RPMI7951 (cell line): ENCODE data around the gene MVD. TPM values are rescaled to one million over a fixed set of nuclear protein-coding genes. Genes with fewer than 3 reads are reported as not detected.

Source experiments
- DNase-seq: peaks from one replicate; pipeline ENCODE4 v3.0.0-alpha.2; 2012; ENCODE audit warnings: low read depth
- total RNA-seq: library from RNA; depleted of rRNA; stranded (reverse); fragments of >200 nt; shearing (Covaris generic); gene quantifications from 2 replicates; pipeline ENCODE4 v1.2.3, GENCODE V29; 2014

MVD gene
- total RNA-seq, 1 experiment from 2014 or later: 27.8 TPM

DNA sequence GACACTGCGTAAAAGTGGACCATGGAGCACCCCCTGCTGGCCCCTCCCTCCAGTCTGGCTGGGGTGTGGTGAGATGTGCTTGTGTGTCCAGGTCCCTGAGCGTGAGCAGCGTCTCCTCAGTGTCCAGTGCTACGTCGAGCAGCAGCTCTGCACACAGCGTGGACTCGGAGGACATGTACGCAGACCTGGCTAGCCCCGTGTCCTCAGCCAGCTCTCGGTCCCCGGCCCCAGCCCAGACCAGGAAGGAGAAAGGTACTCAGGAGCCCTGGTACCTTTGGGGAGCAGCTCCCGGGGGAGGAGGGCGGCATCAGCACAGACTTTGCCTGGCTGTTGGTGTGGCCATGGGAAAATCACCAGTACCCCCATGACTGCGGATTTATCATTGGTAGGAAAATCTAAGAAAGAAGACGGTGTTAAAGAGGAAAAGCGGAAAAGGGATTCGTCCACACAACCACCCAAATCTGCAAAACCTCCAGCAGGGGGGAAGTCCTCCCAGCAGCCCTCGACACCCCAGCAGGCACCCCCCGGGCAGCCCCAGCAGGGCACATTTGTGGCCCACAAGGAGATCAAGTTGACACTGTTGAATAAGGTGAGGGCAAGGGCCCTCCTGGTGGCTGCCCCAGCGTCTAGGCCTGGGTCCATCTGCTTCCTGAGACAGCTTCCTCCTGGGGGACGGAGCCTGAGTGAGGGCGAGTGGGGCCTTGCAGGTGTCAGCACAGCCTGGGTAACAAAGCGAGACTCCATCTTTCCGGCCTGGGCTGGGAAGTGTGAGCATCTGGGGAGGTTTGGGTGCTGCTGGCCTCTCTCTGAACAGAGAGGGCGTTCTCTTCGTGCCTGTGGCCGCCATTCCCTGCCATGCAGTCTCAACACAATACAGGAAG is 35.1 kb downstream of the MVD start:
- DNase-seq: no peak

GRCh38 chr16:88626646-88627045 is 36.2 kb downstream of the MVD start:
- DNase-seq: no peak

- no peak for DNase-seq
Observed at GRCh38 chr16:88624977-88625576, 37.8 kb downstream of the MVD start.

DNA sequence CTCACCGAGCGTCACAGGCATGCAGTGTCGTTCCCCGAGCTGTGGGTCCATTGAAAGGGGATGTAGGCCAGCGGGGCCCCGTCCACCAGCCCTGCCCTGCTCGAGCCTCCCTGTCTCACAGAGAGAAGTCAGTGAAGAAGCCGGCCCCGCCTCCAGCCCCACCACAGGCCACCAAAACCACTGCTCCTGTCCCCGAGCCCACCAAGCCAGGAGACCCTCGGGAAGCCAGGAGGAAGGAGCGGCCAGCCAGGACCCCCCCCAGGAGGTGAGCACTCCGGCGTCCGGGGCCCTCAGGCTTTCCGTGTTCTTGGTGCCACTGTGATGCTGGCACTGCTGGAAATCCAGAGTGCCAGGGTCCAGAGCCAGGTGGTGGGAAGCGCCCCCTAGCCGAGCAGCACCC is 38.4 kb downstream of the MVD start:
- no peak for DNase-seq

DNA sequence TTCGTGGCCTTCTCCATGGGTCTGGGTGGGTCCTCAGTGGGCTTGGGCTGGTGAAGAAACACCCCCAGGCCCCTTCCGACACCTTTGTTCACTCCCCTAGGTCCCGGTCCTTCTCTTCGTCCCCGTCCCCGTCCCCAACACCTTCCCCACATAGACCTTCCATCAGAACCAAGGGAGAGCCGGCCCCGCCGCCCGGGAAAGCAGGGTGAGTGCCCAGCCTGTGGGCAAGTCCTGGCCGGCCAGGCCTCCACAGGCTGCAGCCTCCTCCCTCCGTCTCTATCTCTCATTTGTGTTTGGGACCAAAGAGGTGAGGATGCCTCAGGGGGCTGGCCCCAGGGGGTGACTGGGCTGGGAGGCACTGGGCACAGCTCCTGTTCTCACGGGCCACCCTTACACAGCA is 39.0 kb downstream of the MVD start:
- DNase-seq: no peak

- DNase-seq: no peak
Observed at GRCh38 chr16:88622866-88623265, 40.0 kb downstream of the MVD start.

DNA sequence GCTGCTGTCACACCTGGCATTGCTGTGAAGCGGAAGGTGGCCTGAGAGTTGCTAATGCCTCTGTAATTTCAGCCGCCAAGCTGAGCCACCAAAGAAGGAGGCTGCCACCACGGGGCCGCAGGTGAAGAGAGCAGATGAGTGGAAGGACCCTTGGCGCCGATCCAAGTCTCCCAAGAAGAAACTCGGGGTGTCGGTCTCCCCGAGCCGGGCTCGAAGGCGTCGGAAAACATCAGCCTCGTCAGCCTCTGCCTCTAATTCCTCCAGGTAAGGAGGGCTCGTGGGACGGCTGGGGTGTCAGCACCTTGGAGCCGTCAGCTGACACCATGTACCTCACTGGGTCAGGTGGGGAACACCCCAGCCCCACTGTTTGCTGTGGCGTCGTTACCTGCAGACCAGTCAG is 40.8 kb downstream of the MVD start:
- no peak for DNase-seq

- DNase-seq: peak; percentile 16
Observed at GRCh38 chr16:88619859-88620815, 42.8 kb downstream of the MVD start.

DNA sequence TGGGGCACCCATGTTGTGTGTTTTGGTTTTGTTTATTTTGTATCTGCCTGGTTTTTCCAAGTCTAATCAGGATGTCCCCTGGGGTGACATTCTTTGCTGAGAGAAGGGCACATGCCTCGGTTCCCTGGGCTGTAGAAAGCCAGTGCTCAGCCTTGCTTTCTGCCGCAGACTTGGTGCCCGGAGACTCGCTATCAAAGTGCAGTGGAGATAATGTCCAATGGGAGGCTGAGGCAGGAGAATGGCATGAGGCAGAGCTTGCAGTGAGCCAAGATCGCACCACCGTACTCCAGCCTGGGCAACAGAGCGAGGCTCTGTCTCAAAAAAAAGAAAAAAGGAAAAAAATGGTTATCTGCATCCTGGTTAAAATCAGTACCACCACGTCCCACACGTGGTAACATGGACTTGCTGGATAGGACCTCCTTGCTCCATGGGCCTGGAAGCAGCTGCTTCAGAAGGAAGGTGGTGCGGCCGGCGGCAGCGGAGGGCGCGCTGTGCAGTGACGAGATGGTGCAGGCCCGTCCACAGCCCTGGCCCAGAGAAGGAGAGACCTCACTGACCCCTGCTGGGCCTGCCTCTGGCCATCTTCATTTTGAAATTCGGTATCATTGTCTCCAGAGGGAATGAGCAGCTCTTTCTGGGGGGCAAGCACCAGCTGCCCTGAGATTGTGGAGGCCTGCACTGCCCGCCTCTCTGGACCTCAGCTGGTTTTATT is 43.8 kb downstream of the MVD start:
- no peak for DNase-seq

DNA sequence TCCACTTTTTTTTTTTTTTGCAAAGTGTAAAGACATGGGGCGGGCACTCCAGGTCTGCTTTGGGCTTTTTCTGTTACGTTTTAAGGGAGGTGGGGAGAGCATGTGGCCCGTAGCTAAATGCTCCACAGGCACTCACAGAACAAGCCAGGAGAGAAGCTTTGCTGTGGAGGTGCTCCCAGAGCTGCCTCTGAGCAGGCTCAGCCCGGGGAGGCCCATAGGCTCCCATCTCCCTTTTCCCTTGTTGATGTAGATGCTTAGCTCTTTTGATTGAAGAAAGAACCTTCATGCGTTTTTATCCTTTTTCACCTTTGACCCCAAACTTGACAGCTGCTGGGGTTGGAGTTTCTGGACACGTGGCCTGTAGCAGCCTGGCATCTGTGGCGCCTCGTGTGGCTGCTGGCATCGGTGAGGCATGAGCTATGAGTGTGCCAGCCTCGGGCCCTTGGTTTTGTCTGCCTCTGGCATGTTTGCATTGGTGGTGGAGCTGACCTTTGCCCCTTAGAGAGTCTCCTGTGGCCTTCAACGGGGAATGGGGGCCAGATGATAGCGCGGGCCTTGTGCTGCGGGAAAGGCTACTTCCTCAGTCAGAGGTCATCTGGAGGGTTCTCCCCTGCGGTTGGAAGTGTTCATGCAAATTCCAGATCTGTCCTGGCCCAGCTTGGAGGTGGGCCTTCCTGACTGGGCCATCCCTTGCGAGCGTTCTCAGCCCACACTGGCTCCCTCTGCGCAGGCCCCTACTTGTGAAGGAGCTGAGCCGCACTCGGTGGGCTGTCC is 44.5 kb downstream of the MVD start:
- DNase-seq: peak; percentile 6

GRCh38 chr16:88617268-88618031 is 45.4 kb downstream of the MVD start:
- DNase-seq: no peak

- DNase-seq: no peak
Observed at GRCh38 chr16:88616736-88617135, 46.2 kb downstream of the MVD start.

- no peak for DNase-seq
Observed at GRCh38 chr16:88616320-88616719, 46.6 kb downstream of the MVD start.

DNA sequence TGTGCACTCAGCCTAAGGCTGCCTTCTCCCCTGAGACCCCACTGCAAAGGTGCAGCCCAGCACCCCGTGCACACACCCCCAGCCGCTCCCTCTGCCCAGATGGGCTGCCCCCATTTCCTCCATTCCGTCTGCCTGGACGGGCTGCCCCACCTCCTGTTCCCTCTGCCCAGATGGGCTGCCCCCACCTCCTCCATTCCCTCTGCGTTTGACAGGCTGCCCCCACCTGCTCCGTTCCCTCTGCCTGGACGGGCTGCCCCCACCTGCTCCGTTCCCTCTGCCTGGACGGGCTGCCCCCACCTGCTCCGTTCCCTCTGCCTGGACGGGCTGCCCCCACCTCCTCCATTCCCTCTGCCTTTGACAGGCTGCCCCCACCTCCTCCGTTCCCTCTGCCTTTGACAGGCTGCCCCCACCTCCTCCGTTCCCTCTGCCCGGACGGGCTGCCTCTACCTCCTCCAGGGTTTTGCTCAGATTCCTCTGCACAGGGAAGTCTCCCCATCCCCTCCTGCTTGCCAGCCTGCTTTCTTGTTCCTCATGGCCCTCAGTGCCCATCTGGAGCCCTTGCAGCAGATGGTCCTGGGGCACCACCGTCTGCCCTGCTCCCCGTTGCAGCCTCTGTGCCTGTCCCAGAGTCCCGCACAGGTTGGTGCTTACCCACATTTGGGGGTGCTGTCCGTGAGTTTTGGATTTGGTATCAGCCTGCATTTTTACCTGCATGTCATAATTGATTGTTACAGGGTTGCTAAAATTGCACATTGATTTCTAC is 47.9 kb downstream of the MVD start:
- DNase-seq: no peak

GRCh38 chr16:88613911-88614817 is 48.7 kb downstream of the MVD start:
- no peak for DNase-seq

GRCh38 chr16:88613293-88613692 is 49.6 kb downstream of the MVD start:
- no peak for DNase-seq

- DNase-seq: no peak
Observed at GRCh38 chr16:88610909-88611812, 51.7 kb downstream of the MVD start.
